Measurements from ENCODE around the gene NPHP4. TPM values are rescaled to one million over a fixed set of nuclear protein-coding genes. Genes with fewer than 3 reads are reported as not detected.

Gene NPHP4
- total RNA-seq, 1 donor from 2014 or later: 19.0 TPM

- H3K4me3 Mint-ChIP-seq (ENCODE audit: low read depth): no peak overlapping the region
- peaks cover 1% of the 10 kb centered on the region for H3K4me1 Mint-ChIP-seq (ENCODE audit: low read depth)
- intact Hi-C loops (cut with micrococcal nuclease): no loop called here
- no peak overlapping the region for H3K27ac Mint-ChIP-seq
- DNase-seq (ENCODE audit: low spot score): no peak
- H3K9me3 Mint-ChIP-seq: no peaks in the 10 kb centered on the region
- H3K36me3 Mint-ChIP-seq (ENCODE audit: low read depth): peaks cover 20% of the 10 kb centered on the region
- H3K27me3 Mint-ChIP-seq (ENCODE audit: low read depth): no peaks in the 10 kb centered on the region
Measured at GRCh38 chr1:6007318-6008083, 15.3 kb upstream of the NPHP4 start.

- peaks cover 1% of the 10 kb centered on the region for H3K4me1 Mint-ChIP-seq (ENCODE audit: low read depth)
- no peaks in the 10 kb centered on the region for H3K9me3 Mint-ChIP-seq
- intact Hi-C loops (cut with micrococcal nuclease): no loop called here
- H3K36me3 Mint-ChIP-seq (ENCODE audit: low read depth): peaks cover 20% of the 10 kb centered on the region
- DNase-seq (ENCODE audit: low spot score): no peak
- no peaks in the 10 kb centered on the region for H3K27me3 Mint-ChIP-seq (ENCODE audit: low read depth)
- no peak overlapping the region for H3K4me3 Mint-ChIP-seq (ENCODE audit: low read depth)
- H3K27ac Mint-ChIP-seq: no peak overlapping the region
Measured at GRCh38 chr1:6006882-6007281, 14.7 kb upstream of the NPHP4 start.

GRCh38 chr1:6005276-6005917 lies 13.2 kb upstream of the NPHP4 start:
- Mint-ChIP-seq H3K36me3 (ENCODE audit: low read depth) (peaks cover 13% of the 10 kb centered on the region), H3K4me3 (ENCODE audit: low read depth) (no peak overlapping the region), H3K27ac (no peak overlapping the region), H3K4me1 (ENCODE audit: low read depth) (peaks cover 1% of the 10 kb centered on the region), H3K27me3 (ENCODE audit: low read depth) (no peaks in the 10 kb centered on the region), H3K9me3 (no peaks in the 10 kb centered on the region)
- no peak for DNase-seq (ENCODE audit: low spot score)
- intact Hi-C loops (cut with micrococcal nuclease): no loop called here

GRCh38 chr1:6004412-6005123 lies 12.3 kb upstream of the NPHP4 start:
- DNase-seq (ENCODE audit: low spot score): no peak
- Mint-ChIP-seq H3K36me3 (ENCODE audit: low read depth) (peaks cover 12% of the 10 kb centered on the region), H3K27ac (no peak overlapping the region), H3K4me1 (ENCODE audit: low read depth) (peaks cover 5% of the 10 kb centered on the region), H3K9me3 (no peaks in the 10 kb centered on the region), H3K4me3 (ENCODE audit: low read depth) (no peak overlapping the region), H3K27me3 (ENCODE audit: low read depth) (no peaks in the 10 kb centered on the region)
- intact Hi-C loops (cut with micrococcal nuclease): no loop called here

GRCh38 chr1:6003568-6004411 lies 11.6 kb upstream of the NPHP4 start:
- no peak overlapping the region for H3K27ac Mint-ChIP-seq
- no peaks in the 10 kb centered on the region for H3K9me3 Mint-ChIP-seq
- intact Hi-C loops (cut with micrococcal nuclease): no loop called here
- H3K36me3 Mint-ChIP-seq (ENCODE audit: low read depth): peaks cover 9% of the 10 kb centered on the region
- DNase-seq (ENCODE audit: low spot score): no peak
- H3K4me3 Mint-ChIP-seq (ENCODE audit: low read depth): no peak overlapping the region
- peaks cover 5% of the 10 kb centered on the region for H3K4me1 Mint-ChIP-seq (ENCODE audit: low read depth)
- H3K27me3 Mint-ChIP-seq (ENCODE audit: low read depth): no peaks in the 10 kb centered on the region

GRCh38 chr1:6002714-6003501 lies 10.7 kb upstream of the NPHP4 start:
- Mint-ChIP-seq H3K27ac (no peak overlapping the region), H3K27me3 (ENCODE audit: low read depth) (no peaks in the 10 kb centered on the region)

GRCh38 chr1:6001992-6002576 lies 9.9 kb upstream of the NPHP4 start:
- H3K36me3 Mint-ChIP-seq (ENCODE audit: low read depth): peaks cover 9% of the 10 kb centered on the region
- DNase-seq (ENCODE audit: low spot score): no peak
- H3K4me3 Mint-ChIP-seq (ENCODE audit: low read depth): no peak overlapping the region
- peaks cover 4% of the 10 kb centered on the region for H3K4me1 Mint-ChIP-seq (ENCODE audit: low read depth)
- intact Hi-C loops (cut with micrococcal nuclease): no loop called here
- H3K27ac Mint-ChIP-seq: no peak overlapping the region
- H3K9me3 Mint-ChIP-seq: no peaks in the 10 kb centered on the region
- H3K27me3 Mint-ChIP-seq (ENCODE audit: low read depth): no peaks in the 10 kb centered on the region

More at GRCh38 chr1:6002714-6003501, 10.7 kb upstream of the NPHP4 start:
- intact Hi-C loops (cut with micrococcal nuclease): no loop called here
- Mint-ChIP-seq H3K9me3 (no peaks in the 10 kb centered on the region), H3K36me3 (ENCODE audit: low read depth) (peaks cover 9% of the 10 kb centered on the region), H3K4me1 (ENCODE audit: low read depth) (peaks cover 5% of the 10 kb centered on the region), H3K4me3 (ENCODE audit: low read depth) (no peak overlapping the region)
- DNase-seq (ENCODE audit: low spot score): no peak

GRCh38 chr1:6000444-6001288 lies 8.4 kb upstream of the NPHP4 start:
- Mint-ChIP-seq H3K9me3 (no peaks in the 10 kb centered on the region), H3K36me3 (ENCODE audit: low read depth) (peaks cover 14% of the 10 kb centered on the region), H3K4me1 (ENCODE audit: low read depth) (peaks cover 4% of the 10 kb centered on the region), H3K4me3 (ENCODE audit: low read depth) (no peak overlapping the region), H3K27ac (no peak overlapping the region), H3K27me3 (ENCODE audit: low read depth) (no peaks in the 10 kb centered on the region)
- intact Hi-C loops (cut with micrococcal nuclease): no loop called here
- DNase-seq (ENCODE audit: low spot score): no peak

- DNase-seq (ENCODE audit: low spot score): no peak
- Mint-ChIP-seq H3K9me3 (no peaks in the 10 kb centered on the region), H3K4me3 (ENCODE audit: low read depth) (no peak overlapping the region), H3K36me3 (ENCODE audit: low read depth) (peaks cover 14% of the 10 kb centered on the region), H3K27me3 (ENCODE audit: low read depth) (no peaks in the 10 kb centered on the region), H3K4me1 (ENCODE audit: low read depth) (peaks cover 5% of the 10 kb centered on the region), H3K27ac (no peak overlapping the region)
- intact Hi-C loops (cut with micrococcal nuclease): no loop called here
Measured at GRCh38 chr1:5999711-6000443, 7.7 kb upstream of the NPHP4 start.

- intact Hi-C loops (cut with micrococcal nuclease): no loop called here
Measured at GRCh38 chr1:5998906-5999301, 6.7 kb upstream of the NPHP4 start.

More at GRCh38 chr1:5998906-5999301, 6.7 kb upstream of the NPHP4 start:
- H3K9me3 Mint-ChIP-seq: no peaks in the 10 kb centered on the region
- peaks cover 12% of the 10 kb centered on the region for H3K4me1 Mint-ChIP-seq (ENCODE audit: low read depth)
- H3K27me3 Mint-ChIP-seq (ENCODE audit: low read depth): no peaks in the 10 kb centered on the region
- DNase-seq (ENCODE audit: low spot score): no peak
- no peak overlapping the region for H3K4me3 Mint-ChIP-seq (ENCODE audit: low read depth)
- no peak overlapping the region for H3K27ac Mint-ChIP-seq
- H3K36me3 Mint-ChIP-seq (ENCODE audit: low read depth): peaks cover 21% of the 10 kb centered on the region

Measured in activated T-helper 2 cell treated with anti-CD3 and anti-CD28 coated beads, Interferon-gamma antibody, Interleukin-2, Interleukin-4, amounts not matched to agents 10 μg/mL and 5 μg/mL and 100 μg/mL, durations not matched to agents 14 hours and 24 hours and 36 hours (primary cell).